Measurements from ENCODE around the gene POLR2L. TPM values are rescaled to one million over a fixed set of nuclear protein-coding genes. Genes with fewer than 3 reads are reported as not detected.

POLR2L gene
- total RNA-seq, 1 experiment from 2014 or later, result 673 TPM

GRCh38 chr11:841981-842369, 354 bp downstream of the POLR2L start:
- DNase-seq (ENCODE audit: low read depth, low spot score), result no peak
- Histone ChIP-seq H3K4me3 (ENCODE audit: low read depth in 2 of 2, low read length in 2 of 2) (peak overlapping the region; percentile 85 to 96), H3K4me1 (ENCODE audit: control insufficient read depth, insufficient read depth, low read length) (peaks cover 73% of the 10 kb centered on the region), H3K9me3 (ENCODE audit: control insufficient read depth, insufficient read depth, low read depth, low read length) (no peaks in the 10 kb centered on the region), H3K27me3 (ENCODE audit: control insufficient read depth, insufficient read depth, low read length) (no peaks in the 10 kb centered on the region), H3K27ac (ENCODE audit: low read length) (peak overlapping the region; percentile 92), H3K36me3 (ENCODE audit: control insufficient read depth, insufficient read depth, low read length) (no peaks in the 10 kb centered on the region; the same call in 1 of the 2 replicates)
- in situ Hi-C loops (cut with HindIII; ENCODE audit: low pct_unique_long_range_greater_than_20kb, low sequenced_read_pairs), result no loop called here
- ChIA-PET POLR2A (interaction anchor here (1.2 kb wide), 1 partner anchor 32 kb away, joined by 6 read pairs; the partner anchor contains the start of gene RPLP2), CTCF (no interaction called here)
- ATAC-seq, result no peak
- TSS peak; percentile 93 for BruUV-seq (replicated peaks)
- intact Hi-C loops (cut with micrococcal nuclease; ENCODE audit: unreplicated experiment), result no loop called here
- TF ChIP-seq TCF7L2 (IDR thresholded peaks at IDR 0.05; ENCODE audit: low read depth, low read length), result no peak
- TF ChIP-seq, protein P1, sequence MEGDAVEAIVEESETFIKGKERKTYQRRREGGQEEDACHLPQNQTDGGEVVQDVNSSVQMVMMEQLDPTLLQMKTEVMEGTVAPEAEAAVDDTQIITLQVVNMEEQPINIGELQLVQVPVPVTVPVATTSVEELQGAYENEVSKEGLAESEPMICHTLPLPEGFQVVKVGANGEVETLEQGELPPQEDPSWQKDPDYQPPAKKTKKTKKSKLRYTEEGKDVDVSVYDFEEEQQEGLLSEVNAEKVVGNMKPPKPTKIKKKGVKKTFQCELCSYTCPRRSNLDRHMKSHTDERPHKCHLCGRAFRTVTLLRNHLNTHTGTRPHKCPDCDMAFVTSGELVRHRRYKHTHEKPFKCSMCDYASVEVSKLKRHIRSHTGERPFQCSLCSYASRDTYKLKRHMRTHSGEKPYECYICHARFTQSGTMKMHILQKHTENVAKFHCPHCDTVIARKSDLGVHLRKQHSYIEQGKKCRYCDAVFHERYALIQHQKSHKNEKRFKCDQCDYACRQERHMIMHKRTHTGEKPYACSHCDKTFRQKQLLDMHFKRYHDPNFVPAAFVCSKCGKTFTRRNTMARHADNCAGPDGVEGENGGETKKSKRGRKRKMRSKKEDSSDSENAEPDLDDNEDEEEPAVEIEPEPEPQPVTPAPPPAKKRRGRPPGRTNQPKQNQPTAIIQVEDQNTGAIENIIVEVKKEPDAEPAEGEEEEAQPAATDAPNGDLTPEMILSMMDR (IDR thresholded peaks at IDR 0.05), result no peak
- no peak for TF ChIP-seq POLR2AphosphoS5 (IDR thresholded peaks at IDR 0.05; ENCODE audit: low read depth, low read length)
- TF ChIP-seq, protein P2, sequence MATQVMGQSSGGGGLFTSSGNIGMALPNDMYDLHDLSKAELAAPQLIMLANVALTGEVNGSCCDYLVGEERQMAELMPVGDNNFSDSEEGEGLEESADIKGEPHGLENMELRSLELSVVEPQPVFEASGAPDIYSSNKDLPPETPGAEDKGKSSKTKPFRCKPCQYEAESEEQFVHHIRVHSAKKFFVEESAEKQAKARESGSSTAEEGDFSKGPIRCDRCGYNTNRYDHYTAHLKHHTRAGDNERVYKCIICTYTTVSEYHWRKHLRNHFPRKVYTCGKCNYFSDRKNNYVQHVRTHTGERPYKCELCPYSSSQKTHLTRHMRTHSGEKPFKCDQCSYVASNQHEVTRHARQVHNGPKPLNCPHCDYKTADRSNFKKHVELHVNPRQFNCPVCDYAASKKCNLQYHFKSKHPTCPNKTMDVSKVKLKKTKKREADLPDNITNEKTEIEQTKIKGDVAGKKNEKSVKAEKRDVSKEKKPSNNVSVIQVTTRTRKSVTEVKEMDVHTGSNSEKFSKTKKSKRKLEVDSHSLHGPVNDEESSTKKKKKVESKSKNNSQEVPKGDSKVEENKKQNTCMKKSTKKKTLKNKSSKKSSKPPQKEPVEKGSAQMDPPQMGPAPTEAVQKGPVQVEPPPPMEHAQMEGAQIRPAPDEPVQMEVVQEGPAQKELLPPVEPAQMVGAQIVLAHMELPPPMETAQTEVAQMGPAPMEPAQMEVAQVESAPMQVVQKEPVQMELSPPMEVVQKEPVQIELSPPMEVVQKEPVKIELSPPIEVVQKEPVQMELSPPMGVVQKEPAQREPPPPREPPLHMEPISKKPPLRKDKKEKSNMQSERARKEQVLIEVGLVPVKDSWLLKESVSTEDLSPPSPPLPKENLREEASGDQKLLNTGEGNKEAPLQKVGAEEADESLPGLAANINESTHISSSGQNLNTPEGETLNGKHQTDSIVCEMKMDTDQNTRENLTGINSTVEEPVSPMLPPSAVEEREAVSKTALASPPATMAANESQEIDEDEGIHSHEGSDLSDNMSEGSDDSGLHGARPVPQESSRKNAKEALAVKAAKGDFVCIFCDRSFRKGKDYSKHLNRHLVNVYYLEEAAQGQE (IDR thresholded peaks at IDR 0.05; ENCODE audit: insufficient read depth in 1 of 2, low read depth in 2 of 2, low read length in 1 of 2), result no peak
- TF ChIP-seq SIN3A (IDR thresholded peaks at IDR 0.05; ENCODE audit: borderline replicate concordance, insufficient read depth, low read depth, low read length), result no peak

DNA sequence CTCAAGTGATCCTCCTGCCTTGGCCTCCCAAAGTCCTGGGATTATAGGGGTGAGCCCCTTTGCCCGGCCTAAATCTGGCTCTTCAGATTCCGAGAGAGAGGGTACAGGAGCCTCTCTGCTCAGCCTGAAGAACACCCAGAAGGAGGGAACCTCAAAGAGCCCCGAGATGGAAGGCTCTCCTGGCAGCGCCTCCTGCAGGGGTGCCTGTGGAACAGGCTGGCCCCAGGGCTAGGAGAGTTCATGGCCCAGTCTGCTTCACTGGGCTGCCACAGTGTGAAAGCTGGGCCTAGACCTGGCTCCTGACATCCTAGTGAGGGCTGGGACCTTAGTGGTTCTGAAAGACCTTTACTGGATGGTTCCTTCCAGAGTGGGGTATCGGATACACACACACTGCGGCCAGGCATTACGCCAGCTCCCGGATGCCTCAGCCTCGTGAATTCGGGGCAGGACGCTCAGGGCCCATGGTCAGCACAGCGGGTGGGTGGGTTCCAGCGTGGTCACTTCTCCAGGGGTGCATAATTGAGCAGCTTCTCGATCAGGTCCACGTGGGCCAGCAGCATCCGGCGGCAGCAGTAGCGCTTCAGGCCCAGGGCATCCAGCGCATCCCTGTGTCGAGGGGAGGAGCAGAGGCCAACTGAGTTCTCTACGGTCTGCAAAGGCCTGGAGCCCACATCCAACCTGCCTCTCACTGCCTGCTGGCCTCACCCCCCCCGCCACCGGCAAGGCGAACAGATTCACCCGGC, 2.3 kb downstream of the POLR2L start:
- no TSS peak for BruUV-seq (replicated peaks)
- in situ Hi-C loops (cut with HindIII; ENCODE audit: low pct_unique_long_range_greater_than_20kb, low sequenced_read_pairs) (no loop called here), intact Hi-C loops (cut with micrococcal nuclease; ENCODE audit: unreplicated experiment) (no loop called here)
- H3K9me3 ChIP-seq (ENCODE audit: control insufficient read depth, insufficient read depth, low read depth, low read length), result no peaks in the 10 kb centered on the region
- peak overlapping the region; percentile 92 for H3K27ac ChIP-seq (ENCODE audit: low read length)
- ATAC-seq (no peak), DNase-seq (ENCODE audit: low read depth, low spot score) (no peak)
- peak overlapping the region; percentile 85 to 96 for H3K4me3 ChIP-seq (ENCODE audit: low read depth in 2 of 2, low read length in 2 of 2)
- H3K4me1 ChIP-seq (ENCODE audit: control insufficient read depth, insufficient read depth, low read length), result peaks cover 70% of the 10 kb centered on the region
- CTCF ChIA-PET, result interaction anchor here (0.6 to 1.1 kb wide), 2 partner anchors 58 to 211 kb away, joined by 3 read pairs; no protein-coding TSS in a partner anchor
- H3K36me3 ChIP-seq (ENCODE audit: control insufficient read depth, insufficient read depth, low read length), result peaks cover 5% of the 10 kb centered on the region; the same call in 1 of the 2 replicates
- POLR2A ChIA-PET, result interaction anchor here (0.5 kb wide), 1 partner anchor 511 kb away, joined by 5 read pairs; no protein-coding TSS in a partner anchor
- no peaks in the 10 kb centered on the region for H3K27me3 ChIP-seq (ENCODE audit: control insufficient read depth, insufficient read depth, low read length)
- TF ChIP-seq POLR2AphosphoS5 (IDR thresholded peaks at IDR 0.05; ENCODE audit: low read depth, low read length), result peak; percentile 48
- TF ChIP-seq, protein P1 (IDR thresholded peaks at IDR 0.05), result peak; percentile 91
- TF ChIP-seq, protein P2 (IDR thresholded peaks at IDR 0.05; ENCODE audit: insufficient read depth in 1 of 2, low read depth in 2 of 2, low read length in 1 of 2), result no peak
- TF ChIP-seq SIN3A (IDR thresholded peaks at IDR 0.05; ENCODE audit: borderline replicate concordance, insufficient read depth, low read depth, low read length), result no peak
- no peak for TF ChIP-seq TCF7L2 (IDR thresholded peaks at IDR 0.05; ENCODE audit: low read depth, low read length)
